Stimulated activated CD4-positive, alpha-beta T cell treated with anti-CD3 and anti-CD28 coated beads, Interleukin-2, amount 100 ng/mL, for 48 hours (primary cell): ENCODE measurements around the gene HTRA2.

Experiments used
- DNase-seq, 2 donors: peaks; one replicate each; pipeline ENCODE4 v3.0.0-alpha.2; 2020

Gene HTRA2

DNA sequence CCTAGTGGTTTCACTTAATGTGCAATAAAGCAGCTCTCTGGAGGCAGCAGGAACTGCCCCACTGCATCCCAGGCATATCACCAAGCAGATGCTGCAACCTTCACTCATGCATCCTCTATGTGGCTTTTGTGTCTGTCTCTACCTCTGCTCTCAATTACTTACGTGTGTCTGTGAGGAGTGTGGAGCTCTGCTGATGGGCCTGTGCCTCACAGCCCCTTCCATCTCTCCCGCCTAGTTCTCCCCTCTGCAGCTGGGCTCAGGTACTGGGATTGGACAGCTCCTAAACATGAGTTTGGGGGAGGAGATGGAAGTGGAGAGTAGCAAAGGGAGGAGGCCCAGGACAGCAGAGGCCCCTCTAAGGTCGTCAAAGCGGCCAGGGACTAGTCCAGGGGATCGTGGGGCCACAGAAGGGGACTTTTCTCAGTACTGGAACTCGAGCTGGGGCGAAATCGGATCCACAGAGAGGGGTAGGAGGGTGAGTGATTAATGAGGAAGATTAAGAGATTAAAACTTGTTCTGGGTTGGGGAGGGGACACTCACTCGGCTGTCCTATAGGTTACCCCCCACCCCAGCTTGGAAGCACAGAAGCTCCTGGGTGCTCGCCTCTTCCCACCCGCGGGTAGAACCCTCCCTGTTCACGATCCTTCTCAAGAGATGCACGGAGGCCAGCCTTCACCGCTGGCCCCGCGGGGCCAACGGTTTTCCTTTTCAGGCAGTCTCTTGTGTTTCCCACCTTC lies 28.2 kb upstream of the HTRA2 start:
- no peak for DNase-seq

DNA sequence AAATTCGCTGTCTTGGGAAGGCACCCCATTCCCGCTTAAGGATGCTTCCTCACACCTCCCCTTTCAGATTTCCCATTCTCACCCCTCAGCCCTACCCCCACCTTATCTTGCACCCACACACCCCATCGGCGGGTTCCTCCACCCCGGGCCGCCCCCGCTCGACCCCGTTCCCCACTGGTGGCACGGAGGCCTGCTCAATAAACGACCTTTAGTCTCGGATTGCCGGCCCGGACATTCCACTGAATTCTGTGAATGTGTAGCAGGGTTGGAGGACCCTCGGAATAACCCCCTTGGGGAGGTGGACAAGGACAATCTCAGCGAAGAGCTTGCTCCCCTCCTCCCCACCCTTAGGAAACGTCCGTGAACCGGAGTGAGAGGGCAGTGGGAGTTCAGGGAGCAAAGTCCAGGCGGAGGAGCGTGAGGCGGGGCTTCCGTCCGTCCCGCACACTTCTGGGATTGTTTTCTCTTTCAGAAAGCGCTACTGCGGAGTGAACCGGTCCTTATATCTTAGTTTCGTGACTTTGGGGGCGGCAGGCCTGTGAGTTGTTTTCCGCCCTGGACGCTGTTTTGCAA lies 27.5 kb upstream of the HTRA2 start:
- DNase-seq, result no peak

DNA sequence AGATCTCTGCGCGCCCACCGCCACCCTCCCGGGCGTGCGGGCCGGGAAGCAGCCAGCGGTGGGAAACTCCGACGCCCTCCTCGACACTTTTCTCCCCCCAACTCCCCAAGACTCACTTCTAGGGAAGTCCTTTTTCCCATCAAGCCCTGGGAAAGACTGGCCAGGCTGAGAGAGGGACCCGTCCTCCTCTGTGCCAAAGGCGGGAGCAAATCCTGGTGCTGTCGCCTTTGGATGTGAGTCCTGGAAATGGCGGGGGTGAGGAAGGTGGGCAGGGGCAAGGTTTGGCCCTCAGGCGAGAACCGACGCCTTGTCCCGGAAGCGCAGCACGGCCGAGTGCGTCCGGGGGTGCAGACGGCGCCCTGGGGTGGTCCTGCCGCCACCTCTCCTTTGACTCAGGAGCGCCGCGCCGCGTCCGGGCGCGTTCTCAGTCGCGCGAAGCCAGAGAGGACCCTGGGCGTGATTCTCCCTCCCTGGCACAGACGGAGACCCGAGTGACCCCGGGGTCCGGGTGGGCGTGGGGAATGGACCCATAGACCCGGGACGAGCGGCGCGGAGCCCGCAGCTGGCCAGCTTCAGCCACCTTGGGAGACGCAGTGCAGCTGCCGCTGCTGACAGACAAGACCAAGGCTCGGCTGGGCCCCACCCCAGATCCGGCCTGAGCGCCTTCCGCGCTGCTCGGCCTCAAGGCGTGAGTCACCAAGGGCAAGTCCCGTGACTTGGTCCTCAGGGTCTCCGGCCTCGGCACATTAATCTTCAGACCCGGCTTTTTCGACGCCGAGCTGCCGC lies 26.8 kb upstream of the HTRA2 start:
- DNase-seq, result no peak

DNA sequence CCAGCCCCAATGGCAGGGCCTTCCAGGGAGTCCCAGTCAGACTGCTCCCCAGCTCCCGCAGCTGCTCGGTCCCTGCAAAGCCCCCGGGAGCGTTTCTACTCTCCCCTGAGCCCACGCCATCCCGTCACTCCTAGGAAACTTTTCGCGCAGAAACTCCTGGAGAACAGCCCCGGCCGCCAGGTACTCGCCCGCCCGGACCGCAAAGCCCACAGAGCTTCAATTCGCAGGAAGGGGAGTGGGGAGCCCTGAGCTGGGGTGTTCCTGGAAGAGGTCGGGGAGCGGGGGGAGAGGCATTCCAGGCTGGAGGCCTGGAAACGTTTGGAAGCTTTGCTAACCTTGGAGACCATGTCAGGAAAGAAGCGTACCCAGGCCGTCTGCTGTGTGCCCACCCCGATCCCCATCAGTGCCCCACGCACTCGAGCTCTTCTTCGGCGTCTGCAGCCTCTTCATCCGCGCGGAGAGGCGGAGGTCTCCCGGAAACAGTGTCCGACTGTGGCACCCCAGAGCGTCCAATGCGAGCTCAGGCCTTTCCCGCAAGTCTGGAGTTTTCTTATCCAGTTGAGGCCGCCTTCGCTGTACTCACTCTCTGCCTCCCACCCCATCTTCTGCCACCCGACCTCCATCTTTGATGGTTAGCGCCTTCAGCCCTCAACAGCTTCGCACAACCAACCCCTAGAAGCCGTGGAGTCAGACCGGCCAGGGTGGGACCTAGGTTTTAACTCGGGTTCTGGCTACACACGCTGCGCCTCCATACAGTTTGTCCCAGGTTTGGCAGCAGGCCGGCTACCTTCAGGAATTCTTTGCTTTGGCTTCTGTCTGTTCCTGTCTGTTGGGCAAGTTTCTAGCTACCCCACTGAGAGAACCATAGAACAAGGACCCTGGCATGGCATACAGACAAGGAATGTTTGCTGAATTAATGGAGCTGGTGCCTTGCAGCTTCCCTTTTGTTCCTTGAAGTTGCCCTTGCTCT lies 25.9 kb upstream of the HTRA2 start:
- DNase-seq, result no peak

DNA sequence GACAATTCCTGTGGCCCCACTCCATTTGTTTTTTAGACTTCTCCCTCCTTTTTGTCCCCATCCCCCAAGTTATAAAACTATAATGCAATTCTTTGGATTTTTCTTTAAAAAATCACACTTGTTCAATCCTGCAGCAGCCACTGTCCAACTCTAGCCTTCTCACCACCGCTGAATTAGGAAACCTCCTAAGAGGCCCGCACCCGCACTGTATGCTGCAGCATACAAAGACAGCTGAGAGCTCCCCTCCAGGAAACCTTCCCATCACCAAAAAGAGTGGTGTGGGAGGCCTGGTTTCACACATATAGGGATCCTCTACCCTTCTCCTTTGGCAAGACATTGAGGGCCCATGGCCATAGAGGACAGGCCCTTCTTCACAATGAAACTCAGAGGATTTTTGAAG lies 25.1 kb upstream of the HTRA2 start:
- no peak for DNase-seq

DNA sequence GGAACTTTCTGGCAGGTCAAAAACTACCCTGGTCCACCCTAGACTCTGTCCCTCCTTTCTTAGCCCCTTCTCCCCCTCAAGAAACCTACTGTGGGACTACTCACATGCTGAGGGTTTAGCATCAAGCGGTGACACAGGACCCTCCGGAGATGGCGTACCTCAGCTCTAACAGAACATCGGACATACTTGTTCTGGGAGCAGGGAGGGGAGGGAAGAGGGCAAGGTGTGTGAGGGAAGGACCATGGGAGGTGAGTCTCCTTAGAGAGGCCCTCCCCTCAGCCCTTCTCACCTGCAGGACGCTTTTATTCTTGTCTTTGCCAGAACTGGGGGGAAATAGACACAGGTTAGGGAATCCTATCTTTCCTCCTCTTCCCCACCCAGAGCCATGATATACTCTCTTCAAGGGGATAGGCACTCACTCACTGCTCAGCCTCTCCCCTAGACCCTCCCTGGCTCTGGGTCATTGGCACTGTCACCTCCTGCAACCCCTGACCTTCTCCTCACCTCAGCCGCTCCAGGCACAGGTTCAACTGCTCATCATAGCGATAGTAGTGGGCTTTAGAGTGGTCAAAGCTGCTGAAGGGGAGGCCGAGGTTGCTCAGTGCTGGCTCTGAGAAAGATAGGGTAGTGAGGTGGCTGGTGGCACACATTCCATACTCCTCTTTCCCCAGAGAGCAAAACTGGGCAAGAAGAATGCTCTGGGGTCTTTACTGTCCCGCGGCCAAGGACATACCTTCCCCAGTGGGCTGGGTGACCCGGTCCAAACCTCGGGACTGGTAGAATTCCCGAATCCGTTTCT lies 24.1 kb upstream of the HTRA2 start:
- DNase-seq, result no peak

DNA sequence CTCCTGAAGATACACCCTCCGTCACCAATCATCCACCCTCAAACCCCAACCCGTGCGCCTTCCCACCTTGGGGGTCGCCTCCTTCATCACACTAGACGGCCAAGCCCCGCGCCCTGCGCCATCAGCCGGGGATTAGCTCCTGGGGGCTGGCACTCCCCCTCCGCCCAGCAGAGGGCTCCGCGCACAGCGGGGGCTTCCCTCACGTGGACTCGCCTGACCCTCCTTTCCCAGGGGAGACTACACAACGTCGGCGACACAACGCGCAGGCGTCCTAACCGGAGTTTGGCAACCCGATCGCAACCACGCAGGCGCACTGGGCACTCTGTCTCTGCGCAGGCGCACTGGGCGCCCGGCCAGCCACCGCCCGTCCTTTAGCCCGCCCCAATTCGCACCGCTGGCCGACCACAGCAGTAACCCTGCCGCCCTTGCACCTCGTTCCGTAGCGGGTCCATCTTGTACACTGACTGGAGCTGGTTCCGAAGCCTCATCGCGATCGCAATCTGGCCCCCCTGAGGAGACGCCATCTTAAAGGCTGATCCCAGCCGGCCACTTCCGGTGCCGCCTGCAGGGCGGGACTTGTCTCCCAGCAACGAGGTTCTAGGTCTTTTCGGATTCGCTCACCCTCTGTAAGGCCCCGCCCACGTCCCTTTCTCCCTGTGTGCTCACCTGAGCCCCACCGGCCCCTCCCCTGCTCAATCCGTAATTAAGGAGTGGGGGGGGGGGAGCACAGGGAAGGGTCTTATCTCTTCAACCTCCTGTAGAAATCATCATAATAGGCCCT lies 22.4 kb upstream of the HTRA2 start, which contains the start of gene PCGF1:
PCGF1 (minus strand) TSS at position 551 of the 781 bp plus-strand sequence; CDS start at position 524, 27 bp downstream.
- DNase-seq, result peak; percentile 96 to 99

DNA sequence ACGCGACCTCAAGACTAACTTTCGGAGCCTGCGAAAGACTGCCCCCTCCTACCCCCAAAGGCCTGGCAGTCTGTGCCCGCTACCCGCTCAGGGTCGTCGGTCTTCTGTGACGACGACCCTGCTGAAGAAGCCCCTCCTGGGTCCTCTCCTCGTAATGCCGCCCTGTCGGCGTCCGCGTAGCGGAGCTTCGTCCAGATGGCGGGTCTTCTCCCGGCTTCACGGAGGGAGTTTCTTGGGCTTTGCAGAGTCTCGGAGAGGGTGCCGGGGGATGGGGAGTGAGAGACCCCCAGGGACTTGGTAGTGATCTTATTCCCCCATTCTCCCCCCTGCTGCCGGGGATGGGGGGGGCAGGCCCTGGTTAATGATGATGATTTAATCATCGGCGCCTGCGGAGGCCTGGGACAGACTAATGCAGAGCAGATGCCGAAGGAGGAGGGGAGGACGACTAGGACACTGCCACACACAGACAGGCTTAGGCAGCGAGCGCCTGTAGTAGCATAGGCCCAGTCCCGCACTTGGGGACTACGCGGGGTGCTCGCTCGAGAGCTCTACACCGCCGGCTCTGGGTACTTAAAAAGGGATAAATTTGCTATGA lies 21.7 kb upstream of the HTRA2 start:
- no peak for DNase-seq

DNA sequence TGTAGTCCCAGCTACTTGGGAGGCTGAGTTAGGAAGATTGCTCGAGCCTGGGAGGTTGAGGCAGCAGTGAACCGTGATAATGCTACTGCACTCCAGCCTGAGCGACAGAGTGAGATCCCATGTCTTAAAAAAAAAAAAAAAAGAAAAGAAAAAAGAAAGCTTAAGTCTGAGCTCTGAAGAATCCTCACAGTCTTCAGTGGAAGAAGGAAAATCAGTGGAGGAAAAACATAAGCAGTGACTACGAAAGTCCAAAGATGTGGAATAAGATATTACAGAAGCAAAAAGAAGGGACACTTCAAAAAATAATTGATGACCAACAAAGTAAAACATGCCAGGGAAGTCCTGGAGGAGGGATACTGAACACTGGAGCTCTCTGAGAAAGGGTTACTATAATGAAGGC lies 19.5 kb upstream of the HTRA2 start:
- no peak for DNase-seq

DNA sequence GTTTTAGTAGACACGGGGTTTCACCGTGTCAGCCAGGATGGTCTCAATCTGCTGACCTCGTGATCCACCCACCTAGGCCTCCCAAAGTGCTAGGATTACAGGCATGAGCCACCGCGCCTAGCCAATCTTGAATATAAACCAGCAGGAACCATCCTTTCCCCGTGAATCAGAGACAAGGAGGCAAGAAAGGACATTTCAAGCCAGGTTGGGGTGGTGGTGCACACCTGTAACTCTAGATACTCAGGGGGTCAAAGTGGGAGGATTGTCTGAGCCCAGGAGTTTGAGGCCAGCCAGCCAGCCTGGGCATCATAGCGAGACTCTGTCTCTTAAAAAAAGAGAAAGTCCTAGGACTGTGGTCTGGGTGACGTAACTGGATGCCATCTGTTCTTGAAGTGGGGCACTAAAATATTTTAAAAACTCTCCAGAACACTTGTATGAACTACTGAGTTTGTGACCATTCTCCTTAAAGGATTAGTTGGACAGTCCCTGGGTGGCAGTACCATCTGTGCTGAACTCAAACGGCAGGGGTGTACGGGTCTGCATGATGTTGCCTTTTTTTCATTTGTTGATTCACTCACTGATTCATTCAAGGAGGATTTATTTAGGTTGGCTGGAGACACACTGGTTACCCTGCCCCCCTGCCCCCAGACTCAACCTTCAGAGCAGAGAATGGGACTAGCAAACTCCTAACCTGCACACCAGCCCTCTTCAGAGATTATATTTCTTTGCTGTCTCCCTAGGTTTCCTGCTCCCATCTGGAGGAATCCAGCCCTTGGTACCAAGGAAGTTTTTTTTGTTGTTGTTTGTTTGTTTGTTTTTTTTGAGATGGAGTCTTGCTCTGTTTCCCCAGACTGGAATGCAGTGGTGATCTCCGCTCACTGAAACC lies 18.4 kb upstream of the HTRA2 start:
- no peak for DNase-seq

DNA sequence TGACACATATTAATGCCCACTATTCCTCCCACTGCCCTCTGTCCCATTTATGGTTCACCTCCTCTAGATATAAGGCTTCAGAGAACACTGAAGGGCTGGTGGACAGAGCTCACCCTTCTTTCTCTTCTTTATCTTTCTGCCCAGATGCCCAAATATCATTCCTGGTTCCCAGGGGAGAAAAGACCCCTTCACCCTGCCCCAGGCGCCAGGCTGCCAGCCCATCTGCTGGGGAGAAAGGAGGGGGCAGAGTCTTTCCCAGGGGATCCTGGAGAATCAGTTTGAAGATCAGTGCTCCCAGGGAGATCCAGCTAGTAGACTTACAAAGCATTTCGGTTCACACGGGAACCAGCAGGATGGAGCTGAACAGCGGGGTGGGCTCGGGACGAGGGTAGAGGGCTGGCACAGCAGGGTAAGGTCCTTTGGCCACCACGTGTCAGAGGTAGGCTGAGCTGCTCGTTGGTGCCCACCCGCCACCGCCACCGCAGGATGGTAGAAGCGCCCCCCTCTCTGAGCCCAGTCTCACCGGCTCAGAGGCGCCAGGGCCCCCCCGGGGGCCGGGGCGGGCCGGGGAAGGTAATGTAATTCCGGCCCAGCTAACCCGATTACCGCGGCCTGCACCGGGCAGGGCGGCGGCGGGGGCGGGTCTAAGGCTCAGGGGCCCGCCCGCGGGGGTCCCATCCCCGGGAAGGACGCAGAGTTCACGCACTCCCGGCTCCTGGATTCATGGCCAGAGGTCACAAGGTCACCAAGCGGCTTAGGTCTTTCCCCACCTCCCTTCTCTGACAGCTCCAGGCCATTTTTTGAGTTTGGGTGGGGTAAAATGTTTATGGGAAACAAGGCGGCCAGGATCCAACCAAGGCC lies 16.8 kb upstream of the HTRA2 start:
- DNase-seq, result no peak

DNA sequence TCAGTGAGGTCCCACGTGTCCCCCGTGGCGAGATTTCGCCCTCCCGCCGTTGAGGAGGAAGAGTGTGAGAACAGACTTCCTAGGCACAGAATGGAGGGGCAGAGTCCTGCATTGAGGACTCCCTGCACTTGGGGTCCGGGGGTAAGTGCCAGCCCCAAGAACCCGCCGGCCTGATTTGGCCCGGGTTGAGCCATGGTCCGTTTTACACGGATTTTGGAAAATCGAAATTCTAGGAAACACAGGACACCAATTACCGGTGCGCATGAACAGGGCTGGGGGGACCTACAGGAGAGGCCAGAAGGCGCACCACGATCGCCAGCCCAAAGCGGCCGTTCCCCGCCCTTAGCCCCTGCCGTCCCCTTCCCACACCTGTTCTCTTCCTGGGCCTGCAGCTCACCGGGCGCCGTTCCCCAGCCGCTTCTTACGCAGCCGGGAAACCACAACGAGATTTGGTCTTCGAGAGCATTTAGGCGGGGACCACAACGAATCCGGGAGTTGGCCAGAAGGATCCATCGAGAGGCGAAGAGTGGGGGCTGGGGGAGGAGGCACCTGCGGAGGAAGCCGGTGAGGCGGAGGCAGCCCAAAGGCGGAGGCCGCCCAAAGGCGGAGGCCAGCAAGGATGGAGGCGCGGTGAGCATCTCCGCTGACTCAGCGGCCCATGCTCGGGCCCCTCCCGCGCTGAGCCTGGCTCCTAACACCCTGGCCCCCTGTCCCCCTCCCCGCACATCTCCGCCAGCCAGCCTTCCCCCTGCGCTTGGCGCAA lies 15.9 kb upstream of the HTRA2 start:
- DNase-seq, result no peak

DNA sequence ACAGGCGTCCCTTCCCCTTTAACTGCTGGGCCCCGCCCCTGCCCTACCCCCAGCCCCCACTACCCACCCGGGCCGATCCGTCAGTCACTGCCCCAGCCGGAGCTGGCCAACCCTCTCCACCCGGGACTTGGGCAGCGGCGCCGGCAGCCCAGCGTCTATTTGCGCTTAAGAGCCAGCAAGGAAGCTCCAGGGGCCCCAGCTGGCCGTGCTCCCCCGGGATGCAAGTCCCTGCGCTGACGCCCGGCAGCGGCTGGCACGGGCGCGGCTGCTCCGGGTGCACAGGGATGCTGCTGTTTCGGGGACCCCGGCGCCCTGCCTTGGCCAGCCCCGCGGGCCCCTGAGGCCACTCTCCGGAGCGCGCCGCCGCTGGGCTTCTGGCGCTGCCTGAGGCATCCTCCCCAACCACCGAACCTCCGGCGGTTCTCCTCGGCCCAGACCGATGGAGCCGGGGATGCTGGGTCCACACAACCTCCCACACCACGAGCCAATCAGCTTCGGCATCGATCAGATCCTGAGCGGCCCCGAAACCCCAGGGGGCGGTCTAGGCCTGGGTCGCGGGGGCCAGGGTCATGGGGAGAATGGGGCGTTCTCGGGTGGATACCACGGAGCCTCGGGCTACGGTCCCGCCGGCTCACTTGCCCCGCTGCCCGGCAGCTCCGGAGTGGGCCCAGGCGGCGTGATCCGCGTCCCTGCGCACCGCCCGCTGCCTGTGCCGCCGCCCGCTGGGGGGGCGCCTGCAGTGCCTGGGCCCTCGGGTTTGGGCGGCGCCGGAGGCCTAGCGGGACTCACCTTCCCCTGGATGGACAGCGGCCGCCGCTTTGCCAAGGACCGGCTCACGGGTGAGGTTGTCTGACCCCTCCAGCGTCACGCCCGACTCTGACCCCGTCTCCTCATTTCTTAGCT lies 15.1 kb upstream of the HTRA2 start, which contains the start of gene TLX2:
TLX2 (plus strand) TSS at position 83 of the 903 bp plus-strand sequence; CDS start at position 440, 357 bp downstream.
- DNase-seq, result no peak

DNA sequence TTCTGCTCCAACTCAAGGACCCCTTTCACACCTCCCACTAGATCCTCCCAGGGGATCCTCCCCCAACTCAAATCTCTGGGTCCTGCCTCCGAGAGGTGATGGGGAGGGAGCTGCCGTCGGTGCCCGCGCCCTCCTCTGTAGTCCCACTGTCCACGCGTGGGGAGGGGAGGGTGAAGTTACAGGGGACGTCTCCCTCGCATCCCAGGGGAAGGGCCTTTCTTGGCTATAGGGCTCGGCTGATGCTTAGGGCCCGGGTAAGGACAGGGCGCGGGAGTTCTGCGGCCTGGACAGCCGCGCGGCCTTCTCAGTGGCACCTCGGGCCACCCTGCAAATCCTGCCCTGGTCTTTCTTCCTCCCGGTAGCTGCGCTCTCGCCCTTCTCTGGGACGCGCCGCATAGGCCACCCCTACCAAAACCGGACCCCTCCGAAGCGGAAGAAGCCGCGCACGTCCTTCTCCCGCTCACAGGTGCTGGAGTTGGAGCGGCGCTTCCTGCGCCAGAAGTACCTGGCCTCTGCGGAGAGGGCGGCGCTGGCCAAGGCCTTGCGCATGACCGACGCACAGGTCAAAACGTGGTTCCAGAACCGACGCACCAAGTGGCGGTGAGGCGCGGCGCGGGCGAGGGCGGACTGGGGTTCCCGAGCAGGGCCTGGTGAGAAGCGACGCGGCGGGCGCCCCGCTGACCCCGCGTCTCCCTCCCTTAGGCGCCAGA lies 14.3 kb upstream of the HTRA2 start:
- DNase-seq, result no peak

DNA sequence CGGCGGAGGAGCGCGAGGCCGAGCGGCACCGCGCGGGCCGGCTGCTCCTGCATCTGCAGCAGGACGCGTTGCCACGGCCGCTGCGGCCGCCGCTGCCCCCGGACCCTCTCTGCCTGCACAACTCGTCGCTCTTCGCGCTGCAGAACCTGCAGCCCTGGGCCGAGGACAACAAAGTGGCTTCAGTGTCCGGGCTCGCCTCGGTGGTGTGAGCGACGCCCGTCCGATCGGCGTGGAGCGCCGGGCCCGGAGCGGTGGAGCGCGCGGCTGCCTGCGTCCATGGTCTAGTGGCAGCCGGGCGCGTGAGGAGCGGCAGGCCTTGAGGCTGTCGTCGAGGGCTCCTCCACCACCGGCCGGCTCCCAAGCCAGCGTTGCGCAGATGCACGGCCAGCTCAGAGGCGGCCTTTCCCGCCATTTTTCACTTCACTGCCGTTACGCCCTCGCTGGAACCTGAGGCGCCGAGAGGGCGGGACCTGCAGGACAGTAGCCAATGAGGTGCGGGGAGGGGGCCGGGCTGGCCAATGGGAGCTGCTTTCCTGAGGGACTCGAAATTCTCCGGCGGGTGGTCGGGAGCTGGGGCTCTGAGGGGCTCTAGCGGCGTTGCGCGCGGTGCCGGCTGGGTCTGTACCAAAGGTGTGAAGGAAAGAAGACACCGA lies 13.6 kb upstream of the HTRA2 start:
- DNase-seq, result peak; percentile 62 to 67
